ENCODE measurements around the gene IL1RAPL1. TPM values are rescaled to one million over a fixed set of nuclear protein-coding genes. Genes with fewer than 3 reads are reported as not detected.

The IL1RAPL1 gene
- polyA plus RNA-seq, 1 donor, result 0.66 TPM

DNA sequence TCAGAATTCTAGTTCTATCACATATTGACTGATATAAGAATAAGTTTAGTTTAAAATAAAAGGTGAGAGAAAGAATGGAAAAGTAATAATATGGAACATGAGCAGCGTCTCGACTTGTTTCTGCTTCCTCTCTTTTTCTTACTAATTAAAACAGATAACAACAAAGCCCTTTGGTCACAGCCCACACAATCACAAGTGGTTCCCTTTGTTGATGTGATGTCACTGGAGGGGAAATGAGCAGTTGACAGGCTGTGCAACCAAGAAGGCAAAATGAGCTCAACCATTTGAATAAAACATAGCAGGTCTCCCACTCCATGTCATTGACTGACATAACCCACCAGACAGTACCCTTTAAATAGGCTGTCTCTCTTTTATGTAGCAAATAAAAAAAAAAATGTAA is 1285.6 kb downstream of the IL1RAPL1 start:
- DNase-seq (ENCODE audit: low read depth), result no peak

DNA sequence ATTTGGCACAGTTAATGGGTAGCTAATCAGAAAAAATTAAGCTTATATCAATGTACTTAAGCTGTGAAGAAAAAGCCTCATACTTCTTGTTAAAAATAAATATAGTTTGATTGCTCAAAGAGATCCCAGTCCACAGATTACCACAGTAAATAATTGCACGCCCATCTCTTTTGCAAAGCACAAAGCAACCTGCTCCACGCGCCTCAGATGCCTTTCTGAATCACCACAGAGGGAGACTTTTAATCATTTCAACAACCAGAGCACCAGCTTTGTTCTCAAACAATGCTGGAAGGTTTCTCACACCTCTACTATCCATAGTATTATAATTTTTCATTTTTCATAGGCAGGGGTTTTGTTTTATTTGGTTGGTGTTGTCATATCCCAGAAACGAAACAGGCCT is 1289.5 kb downstream of the IL1RAPL1 start:
- no peak for DNase-seq (ENCODE audit: low read depth)

GRCh38 chrX:29880977-29881376 is 1293.7 kb downstream of the IL1RAPL1 start:
- DNase-seq (ENCODE audit: low read depth), result no peak

GRCh38 chrX:29890004-29890403 is 1302.8 kb downstream of the IL1RAPL1 start:
- DNase-seq (ENCODE audit: low read depth), result no peak

- no peak for DNase-seq (ENCODE audit: low read depth)
These were observed 1303.5 kb downstream of the IL1RAPL1 start for GRCh38 chrX:29890646-29891200.

DNA sequence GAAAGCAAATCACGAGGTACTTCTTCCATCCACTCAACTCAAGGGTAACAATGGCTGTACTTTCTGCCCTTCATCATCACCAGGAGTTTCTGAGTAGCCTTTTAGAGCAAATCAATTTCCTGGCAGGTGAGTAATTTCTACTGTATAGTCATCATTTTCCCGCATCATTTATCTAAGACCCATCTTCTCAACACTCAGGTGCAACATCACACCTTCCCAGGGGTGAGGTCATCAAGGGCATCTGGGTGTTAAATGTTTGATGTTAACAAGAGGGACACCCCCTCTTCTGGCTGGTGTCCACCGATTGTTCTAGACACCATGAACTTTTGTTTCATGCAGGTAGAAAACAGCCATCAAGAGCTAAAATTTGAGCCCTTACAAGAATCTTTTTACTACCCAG is 1314.8 kb downstream of the IL1RAPL1 start:
- DNase-seq (ENCODE audit: low read depth), result no peak

GRCh38 chrX:29903360-29903759 is 1316.1 kb downstream of the IL1RAPL1 start:
- no peak for DNase-seq (ENCODE audit: low read depth)

- DNase-seq (ENCODE audit: low read depth), result no peak
These were observed 1324.4 kb downstream of the IL1RAPL1 start for GRCh38 chrX:29911673-29912072.

GRCh38 chrX:29913647-29914046 is 1326.4 kb downstream of the IL1RAPL1 start:
- no peak for DNase-seq (ENCODE audit: low read depth)

GRCh38 chrX:29922607-29923006 is 1335.4 kb downstream of the IL1RAPL1 start:
- DNase-seq (ENCODE audit: low read depth), result no peak

- DNase-seq (ENCODE audit: low read depth), result no peak
These were observed 1338.8 kb downstream of the IL1RAPL1 start for GRCh38 chrX:29926056-29926455.

DNA sequence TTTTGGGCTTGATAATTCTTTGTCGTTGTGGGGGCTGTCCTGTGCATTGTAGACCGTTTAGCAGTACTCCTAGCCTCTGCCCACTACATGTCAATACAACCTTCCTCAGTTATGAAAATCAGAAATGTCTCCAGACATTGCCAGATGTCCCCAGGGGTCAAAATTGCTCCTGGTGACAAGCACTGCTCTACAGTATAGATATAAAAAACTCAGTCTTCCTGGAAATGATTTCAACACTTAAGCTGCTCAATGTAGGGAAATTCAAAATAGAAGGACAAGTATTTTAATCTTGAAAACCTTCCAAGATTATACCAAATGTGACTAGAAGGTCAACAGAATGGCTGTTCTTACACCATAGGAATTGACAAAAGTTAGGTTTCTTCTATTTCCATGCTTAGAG is 1339.4 kb downstream of the IL1RAPL1 start:
- DNase-seq (ENCODE audit: low read depth), result no peak

- no peak for DNase-seq (ENCODE audit: low read depth)
These were observed 1348.2 kb downstream of the IL1RAPL1 start for GRCh38 chrX:29935455-29935854.

GRCh38 chrX:29940750-29941149 is 1353.5 kb downstream of the IL1RAPL1 start:
- DNase-seq (ENCODE audit: low read depth), result no peak

GRCh38 chrX:29941287-29941686 is 1354.0 kb downstream of the IL1RAPL1 start:
- no peak for DNase-seq (ENCODE audit: low read depth)

DNA sequence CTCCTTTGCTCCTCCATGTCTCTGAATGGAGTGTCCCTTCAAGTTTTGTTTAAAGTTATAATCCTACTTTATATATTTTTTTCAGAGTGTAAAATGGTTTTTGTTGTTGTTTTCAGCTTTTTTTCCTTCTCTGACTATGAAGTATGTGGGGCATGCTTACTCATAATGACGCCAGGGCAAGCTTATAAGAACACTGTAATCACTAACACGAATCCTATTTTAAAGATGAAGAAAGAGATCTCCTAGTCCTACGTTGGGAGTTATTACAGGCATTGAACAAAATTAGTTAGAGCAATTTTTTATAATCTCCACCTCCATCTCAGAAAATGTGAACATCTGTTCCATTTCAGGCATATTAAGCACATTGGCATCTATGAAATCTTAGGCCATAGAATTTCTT is 1360.0 kb downstream of the IL1RAPL1 start:
- DNase-seq (ENCODE audit: low read depth), result no peak

- DNase-seq (ENCODE audit: low read depth), result no peak
These were observed 1361.4 kb downstream of the IL1RAPL1 start for GRCh38 chrX:29948653-29949052.

DNA sequence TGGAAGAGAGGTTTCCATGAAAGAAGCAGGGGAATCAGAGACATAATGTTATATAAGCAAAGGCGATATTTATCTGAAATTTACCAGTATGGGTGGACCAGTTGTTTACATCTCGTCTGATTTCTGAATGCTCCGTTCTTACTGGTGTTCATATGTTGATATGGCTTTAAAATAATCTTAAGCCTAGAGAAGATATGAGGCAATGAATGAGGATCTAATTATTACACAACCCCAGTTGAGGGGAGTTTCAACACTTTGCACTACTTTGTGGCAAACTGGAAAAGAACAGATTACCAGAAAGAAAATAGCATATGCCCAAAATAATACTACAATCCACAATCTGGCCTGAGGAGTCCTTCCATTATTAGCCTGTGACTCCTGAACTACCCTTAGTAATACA is 1364.8 kb downstream of the IL1RAPL1 start:
- DNase-seq (ENCODE audit: low read depth), result no peak

DNA sequence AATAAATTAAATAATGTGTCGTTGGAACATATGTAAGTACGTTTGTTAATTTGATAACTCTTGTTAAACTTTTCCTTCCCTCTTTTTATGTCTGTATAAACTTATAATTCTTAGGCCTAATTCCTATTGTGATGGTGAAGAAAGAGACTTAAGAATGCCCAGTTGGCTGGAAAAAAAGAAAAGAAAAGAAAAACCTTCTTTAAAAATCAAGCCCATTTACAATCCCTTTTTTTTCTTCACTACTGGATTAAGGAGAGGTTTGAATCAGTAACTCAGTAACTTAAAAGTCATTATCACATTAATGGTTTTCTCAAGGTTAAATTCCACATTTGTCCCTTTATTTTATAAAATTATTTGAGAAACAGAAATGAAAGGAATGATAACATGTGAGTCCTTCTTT is 1374.8 kb downstream of the IL1RAPL1 start:
- DNase-seq (ENCODE audit: low read depth), result no peak

- DNase-seq (ENCODE audit: low read depth), result no peak
These were observed 1378.4 kb downstream of the IL1RAPL1 start for GRCh38 chrX:29965634-29966033.

DNA sequence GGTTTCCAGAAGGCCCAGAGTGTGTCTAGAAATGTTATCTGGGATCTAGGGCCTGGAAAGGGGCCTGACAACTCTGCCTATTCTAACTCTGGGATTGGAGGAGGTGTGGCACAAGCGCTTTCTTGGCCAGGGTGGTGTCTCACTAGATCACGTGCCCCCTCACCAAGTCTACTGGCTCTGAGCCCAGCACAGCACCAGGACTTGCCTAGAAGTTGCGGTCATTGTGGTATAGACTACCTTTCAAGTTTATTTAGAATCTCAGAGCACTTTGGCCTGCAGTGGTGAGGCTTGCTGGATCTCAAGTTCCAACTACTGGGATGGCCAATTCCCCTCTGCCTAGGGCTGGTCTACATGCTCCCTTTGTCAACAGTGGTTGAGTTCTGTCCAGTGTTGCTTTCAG is 1404.8 kb downstream of the IL1RAPL1 start:
- DNase-seq (ENCODE audit: low read depth), result no peak

DNA sequence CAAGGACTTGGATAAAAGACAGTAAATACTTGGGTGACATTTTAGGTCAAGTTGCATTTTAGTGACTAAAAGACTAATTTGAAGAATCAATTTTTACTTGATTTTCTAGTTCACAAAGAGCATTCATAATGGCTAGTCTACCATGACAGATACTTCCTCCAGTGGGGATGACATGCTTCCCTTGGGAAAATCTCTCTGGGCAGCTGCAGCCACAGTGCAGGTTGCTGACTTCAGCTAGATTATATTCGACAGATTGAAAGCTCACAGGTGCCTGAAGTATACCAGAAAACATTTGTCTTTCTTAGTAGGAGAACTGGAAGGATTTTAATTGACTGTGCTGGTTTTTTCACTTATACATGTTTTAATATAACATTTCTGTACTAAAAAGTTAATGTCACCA is 1418.6 kb downstream of the IL1RAPL1 start:
- DNase-seq (ENCODE audit: low read depth), result no peak
